Tibial nerve (tissue), 4 donors: ENCODE measurements around the gene GLIPR2.

ENCODE experiments used
- EP300 ChIP-seq, 2 donors: sonication (generic); formaldehyde crosslinking; IDR thresholded peaks; one replicate each; pipeline ENCODE4 v1.6.1; 2017; ENCODE audit warnings: antibody characterized with exemption in 2 of 2, mild to moderate bottlenecking in 1 of 2
- POLR2A ChIP-seq, 2 donors: fragments of 450-650 bp; IDR thresholded peaks; one replicate each; pipeline ENCODE4 v1.6.1; 2017; ENCODE audit warnings: antibody characterized with exemption in 2 of 2, mild to moderate bottlenecking in 2 of 2, moderate library complexity in 2 of 2
- TF ChIP-seq, protein P1 (sequence below), 5 experiments: fragments of 200-600 bp in 3 of 5; fragments of 450-650 bp in 2 of 5; sonication (generic) in 3 of 5; IDR thresholded peaks; one replicate each; pipeline ENCODE4 v1.5.1; 2016 to 2019; ENCODE audit warnings: antibody characterized with exemption in 5 of 5, mild to moderate bottlenecking in 3 of 5, moderate library complexity in 2 of 5

DNA sequence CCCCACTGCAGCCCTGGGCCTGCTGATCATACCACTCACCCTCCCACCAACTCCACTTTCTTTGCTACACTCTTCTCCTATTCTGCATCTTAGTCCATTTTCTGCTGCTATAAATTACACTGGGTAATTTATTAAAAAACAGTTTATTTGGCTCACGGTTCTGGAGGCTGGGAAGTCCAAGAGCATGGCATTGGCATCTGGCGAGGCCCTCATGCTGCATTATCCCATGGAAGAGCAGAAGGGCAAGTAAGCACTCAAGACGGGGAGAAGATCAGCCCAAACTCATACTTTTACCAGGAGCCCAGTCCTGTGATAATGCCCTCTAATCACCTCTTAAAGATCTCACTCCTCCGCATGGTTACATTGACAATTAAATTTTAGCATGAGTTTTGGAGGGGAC is 9.4 kb downstream of the GLIPR2 start:
- TF ChIP-seq POLR2A (IDR thresholded peaks at IDR 0.05) (no peak), EP300 (IDR thresholded peaks at IDR 0.05) (no peak)
- TF ChIP-seq, protein P1, sequence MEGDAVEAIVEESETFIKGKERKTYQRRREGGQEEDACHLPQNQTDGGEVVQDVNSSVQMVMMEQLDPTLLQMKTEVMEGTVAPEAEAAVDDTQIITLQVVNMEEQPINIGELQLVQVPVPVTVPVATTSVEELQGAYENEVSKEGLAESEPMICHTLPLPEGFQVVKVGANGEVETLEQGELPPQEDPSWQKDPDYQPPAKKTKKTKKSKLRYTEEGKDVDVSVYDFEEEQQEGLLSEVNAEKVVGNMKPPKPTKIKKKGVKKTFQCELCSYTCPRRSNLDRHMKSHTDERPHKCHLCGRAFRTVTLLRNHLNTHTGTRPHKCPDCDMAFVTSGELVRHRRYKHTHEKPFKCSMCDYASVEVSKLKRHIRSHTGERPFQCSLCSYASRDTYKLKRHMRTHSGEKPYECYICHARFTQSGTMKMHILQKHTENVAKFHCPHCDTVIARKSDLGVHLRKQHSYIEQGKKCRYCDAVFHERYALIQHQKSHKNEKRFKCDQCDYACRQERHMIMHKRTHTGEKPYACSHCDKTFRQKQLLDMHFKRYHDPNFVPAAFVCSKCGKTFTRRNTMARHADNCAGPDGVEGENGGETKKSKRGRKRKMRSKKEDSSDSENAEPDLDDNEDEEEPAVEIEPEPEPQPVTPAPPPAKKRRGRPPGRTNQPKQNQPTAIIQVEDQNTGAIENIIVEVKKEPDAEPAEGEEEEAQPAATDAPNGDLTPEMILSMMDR (IDR thresholded peaks at IDR 0.05) = no peak
